GM12878 (cell line): Measurements from ENCODE around the gene RMI2. TPM values are rescaled to one million over a fixed set of nuclear protein-coding genes. Genes with fewer than 3 reads are reported as not detected.

Experiments
- ATAC-seq: fragments of 200-7000 bp; cut with Tn5 transposase; 3 replicates; pipeline ENCODE4 v1.9.1; 2020; ENCODE audit warnings: mild to moderate bottlenecking, moderate library complexity
- BruUV-seq: library from RNA; stranded (reverse); fragments of 400-500 nt; replicated peaks from 2 replicates; lab custom pipeline; 2021; lab: Mats Ljungman, UMichigan
- CTCF ChIA-PET: fragments of 300-600 bp; sonication (Branson Sonifier 250); formaldehyde crosslinking; extraction: SDS; loops from one replicate; lab custom pipeline; 2021; ENCODE audit warnings: inconsistent platforms; lab: Yijun Ruan, JAX
- POLR2A ChIA-PET: fragments of 350-600 bp; formaldehyde crosslinking; extraction: SDS; loops from one replicate; lab custom pipeline; 2021; ENCODE audit warnings: inconsistent platforms; lab: Charles Lee
- RAD21 ChIA-PET: fragments of 300-600 bp; sonication (Branson Sonifier 250); formaldehyde crosslinking; loops from one replicate; lab custom pipeline; 2023; ENCODE audit warnings: antibody characterized with exemption; ENCODE audit not compliant: unreplicated experiment; lab: Charles Lee
- SMC1A ChIA-PET: fragments of 300-600 bp; sonication (Branson Sonifier 250); formaldehyde crosslinking; loops from one replicate; lab custom pipeline; 2023; ENCODE audit not compliant: unreplicated experiment, uncharacterized antibody; lab: Charles Lee
- DNase-seq: peaks from one replicate; pipeline ENCODE4 v3.0.0-alpha.2; 2011; ENCODE audit warnings: low read depth, low spot score
- FAIRE-seq: peaks from 3 replicates; lab custom pipeline; 2011; peaks lifted over from hg19 to GRCh38; lab: Jason Lieb, UNC
- H2AFZ ChIP-seq: 2 replicates; pipeline ENCODE4 v1.6.0; 2011; ENCODE audit warnings: low read depth, low read length, control low read depth; ENCODE audit not compliant: control insufficient read depth
- H3K27ac ChIP-seq: 2 replicates; pipeline ENCODE4 v1.5.1; 2011; ENCODE audit warnings: control low read depth; ENCODE audit not compliant: control insufficient read depth, insufficient read depth
- H3K27me3 ChIP-seq, 2 experiments: replicated peaks in 1 of 2; 2 replicates each; pipeline versions ENCODE4 v1.6.0 to v1.6.1; 2011; ENCODE audit warnings: low read length in 1 of 2; ENCODE audit not compliant: control insufficient read depth in 2 of 2, insufficient read depth in 2 of 2
- H3K36me3 ChIP-seq, 2 experiments: 2 replicates each; pipeline ENCODE4 v1.5.1; 2011; ENCODE audit warnings: low read length in 1 of 2; ENCODE audit not compliant: control insufficient read depth in 2 of 2, insufficient read depth in 2 of 2
- H3K4me1 ChIP-seq: 2 replicates; pipeline ENCODE4 v1.6.1; 2011; ENCODE audit warnings: mild to moderate bottlenecking, low read length, moderate library complexity, mixed read lengths; ENCODE audit not compliant: control insufficient read depth, insufficient read depth
- H3K4me2 ChIP-seq: 2 replicates; pipeline ENCODE4 v1.6.0; 2011; ENCODE audit warnings: control low read depth; ENCODE audit not compliant: control insufficient read depth, insufficient read depth
- H3K4me3 ChIP-seq: fragments of 200-600 bp; sonication (generic); 2 replicates; pipeline ENCODE4 v1.5.1; 2016
- H3K79me2 ChIP-seq: 2 replicates; pipeline ENCODE4 v1.6.0; 2011; ENCODE audit warnings: low read length; ENCODE audit not compliant: control insufficient read depth, insufficient read depth
- H3K9ac ChIP-seq: 2 replicates; pipeline ENCODE4 v1.8.0; 2011; ENCODE audit warnings: low read length, control low read depth, mixed read lengths; ENCODE audit not compliant: control insufficient read depth, insufficient read depth
- H3K9me3 ChIP-seq: replicated peaks from 3 replicates; pipeline ENCODE4 v1.5.1; 2011; ENCODE audit warnings: mild to moderate bottlenecking, low read length; ENCODE audit not compliant: control insufficient read depth, insufficient read depth
- H4K20me1 ChIP-seq: 2 replicates; pipeline ENCODE4 v1.6.0; 2011; ENCODE audit not compliant: control insufficient read depth, insufficient read depth
- BACH1 ChIP-seq: fragments of 450-650 bp; IDR thresholded peaks from 2 replicates; pipeline ENCODE4 v1.6.1; 2017; ENCODE audit warnings: mild to moderate bottlenecking, borderline replicate concordance
- CREB1 ChIP-seq: IDR thresholded peaks from 2 replicates; pipeline ENCODE4 v1.6.1; 2012; ENCODE audit warnings: low read depth, mild to moderate bottlenecking, inconsistent platforms
- E2F8 ChIP-seq: fragments of 450-650 bp; IDR thresholded peaks from 2 replicates; pipeline ENCODE4 v1.6.1; 2018; ENCODE audit warnings: mild to moderate bottlenecking, low read depth, moderate library complexity; ENCODE audit not compliant: partially characterized antibody
- KAT2A ChIP-seq: conservative IDR thresholded peaks from 2 replicates; pipeline ENCODE4 v1.6.1; 2011; ENCODE audit warnings: low read depth, low read length; ENCODE audit not compliant: control insufficient read depth
- KDM1A ChIP-seq: fragments of 200-600 bp; sonication (generic); IDR thresholded peaks from 2 replicates; pipeline ENCODE4 v1.6.1; 2016; ENCODE audit warnings: borderline replicate concordance
- MEF2A ChIP-seq: IDR thresholded peaks from 2 replicates; pipeline ENCODE4 v1.6.1; 2011; ENCODE audit warnings: low read depth, mild to moderate bottlenecking, low read length, moderate library complexity; ENCODE audit not compliant: insufficient read depth
- MEF2B ChIP-seq: fragments of 450-650 bp; IDR thresholded peaks from 2 replicates; pipeline ENCODE4 v1.6.1; 2018; ENCODE audit warnings: mild to moderate bottlenecking, moderate library complexity; ENCODE audit not compliant: partially characterized antibody, poor library complexity, severe bottlenecking
- MLLT1 ChIP-seq: fragments of 450-650 bp; IDR thresholded peaks from 2 replicates; pipeline ENCODE4 v1.6.1; 2016; ENCODE audit warnings: mild to moderate bottlenecking
- NBN ChIP-seq: fragments of 450-650 bp; IDR thresholded peaks from 2 replicates; pipeline ENCODE4 v1.6.1; 2016
- PAX8 ChIP-seq: fragments of 450-650 bp; IDR thresholded peaks from 2 replicates; pipeline ENCODE4 v1.6.1; 2017; ENCODE audit warnings: mild to moderate bottlenecking, moderate library complexity
- RELA ChIP-seq: fragments of 450-650 bp; IDR thresholded peaks from 2 replicates; pipeline ENCODE4 v1.8.0; 2014; ENCODE audit warnings: borderline replicate concordance; ENCODE audit not compliant: partially characterized antibody
- SMC3 ChIP-seq: IDR thresholded peaks from 2 replicates; pipeline ENCODE4 v1.6.1; 2011; ENCODE audit warnings: low read length, improper control_type of control experiment, borderline replicate concordance
- SRF ChIP-seq, 2 experiments: IDR thresholded peaks; 2 replicates each; pipeline ENCODE4 v1.6.1; 2011; ENCODE audit warnings: low read depth in 2 of 2, low read length in 2 of 2, mild to moderate bottlenecking in 1 of 2, moderate library complexity in 1 of 2
- TCF7 ChIP-seq: IDR thresholded peaks from 2 replicates; pipeline ENCODE4 v1.6.1; 2014; ENCODE audit warnings: antibody characterized with exemption, borderline replicate concordance
- ZNF207 ChIP-seq: fragments of 450-650 bp; IDR thresholded peaks from 2 replicates; pipeline ENCODE4 v1.6.1; 2014; ENCODE audit warnings: antibody characterized with exemption, mild to moderate bottlenecking, borderline replicate concordance
- WGBS: methylation state at CpG from one replicate; pipeline ENCODE4 v1.1.6; 2016; ENCODE audit warnings: low lambda C conversion rate; ENCODE audit not compliant: insufficient replicate concordance, insufficient coverage; ENCODE audit errors: missing lambda C conversion rate; 5-methylcytosine and 5-hydroxymethylcytosine counted together
- in situ Hi-C: fragments of 300-500 bp; cut with MboI; formaldehyde crosslinking; loops from 9 replicates; pipeline ENCODE4 v1.14.3; 2018; ENCODE audit warnings: mixed read lengths
- intact Hi-C: fragments of 100-400 bp; cut with micrococcal nuclease; formaldehyde crosslinking; loops from one replicate; pipeline ENCODE4 v1.14.2; 2022; ENCODE audit not compliant: unreplicated experiment
- polyA plus RNA-seq, 11 experiments: library from polyadenylated mRNA; depleted of rRNA in 4 of 11; unstranded in 6 of 11; stranded (reverse) in 5 of 11; fragments of >200 nt; fragmentation: Nextera tagmentation in 4 of 11; fragmentation: Illumina TruSeq in 1 of 11; extraction: Ambion mirVana in 4 of 11; extraction: Trizol in 1 of 11; gene quantifications; 1 replicate in 1 of 11; 2 replicates in 10 of 11; pipeline versions ENCODE4 v1.2.1 to v1.2.3, GENCODE V29; 2011 to 2016; ENCODE audit warnings: inconsistent platforms in 2 of 11, missing spikeins in 2 of 11, low read depth in 1 of 11
- total RNA-seq, 4 experiments: library from RNA; depleted of rRNA in 3 of 4; stranded (reverse); fragments of >200 nt in 3 of 4; fragmentation: Illumina TruSeq in 1 of 4; extraction: Trizol in 1 of 4; gene quantifications; 2 replicates each; pipeline versions ENCODE4 v1.2.1 to v1.2.3, GENCODE V29; 2013 to 2021
- TF ChIP-seq, protein P1 (sequence below): fragments of 450-650 bp; IDR thresholded peaks from 2 replicates; pipeline ENCODE4 v1.6.1; 2017; ENCODE audit warnings: borderline replicate concordance

The RMI2 gene
- total and polyA plus RNA-seq, 10 of the 15 experiments (the other 5 are each of a cell fraction or from before 2014, with no cell fraction given) = 9.6 to 68.8 (median 32.1) TPM

GRCh38 chr16:11355862-11356261 is 10.6 kb downstream of the RMI2 start:
- peaks cover 2% of the 10 kb centered on the region; the same call in 1 of the 2 replicates for H3K79me2 ChIP-seq
- POLR2A ChIA-PET = interaction anchor here (0.7 to 7.8 kb wide), 15 partner anchors 10 to 391 kb away, joined by 3 to 60 read pairs (median 5); partner anchors contain the start of gene SOCS1
- no peaks in the 10 kb centered on the region for H3K9me3 ChIP-seq
- in situ Hi-C loops (no loop called here), intact Hi-C loops (loop anchor here (1.0 to 10.0 kb wide), 9 partner anchors 28 to 392 kb away; no protein-coding TSS in a partner anchor)
- peak; percentile 41 for FAIRE-seq
- H3K9ac ChIP-seq = peak overlapping the region; percentile 60
- WGBS = 22% methylated on average over 8 of the region's 8 CpGs
- peak overlapping the region; percentile 80 for H3K4me2 ChIP-seq
- DNase-seq = no peak
- H3K27ac ChIP-seq = peak overlapping the region; percentile 90
- H3K4me3 ChIP-seq = peak overlapping the region; percentile 47; the same call in 1 of the 2 replicates
- H3K27me3 ChIP-seq = no peaks in the 10 kb centered on the region
- ATAC-seq = peak; percentile 5
- RAD21 ChIA-PET = interaction anchor here (0.7 to 11.3 kb wide), 25 partner anchors 16 to 406 kb away, joined by 3 to 243 read pairs (median 5); partner anchors contain the start of gene SOCS1
- H3K36me3 ChIP-seq = no peaks in the 10 kb centered on the region
- CTCF ChIA-PET = interaction anchor here (0.7 to 8.6 kb wide), 33 partner anchors 9 to 401 kb away, joined by 3 to 170 read pairs (median 4); partner anchors contain the start of gene SOCS1
- BruUV-seq = no TSS peak
- H3K4me1 ChIP-seq = peaks cover 37% of the 10 kb centered on the region
- TF ChIP-seq, protein P1, sequence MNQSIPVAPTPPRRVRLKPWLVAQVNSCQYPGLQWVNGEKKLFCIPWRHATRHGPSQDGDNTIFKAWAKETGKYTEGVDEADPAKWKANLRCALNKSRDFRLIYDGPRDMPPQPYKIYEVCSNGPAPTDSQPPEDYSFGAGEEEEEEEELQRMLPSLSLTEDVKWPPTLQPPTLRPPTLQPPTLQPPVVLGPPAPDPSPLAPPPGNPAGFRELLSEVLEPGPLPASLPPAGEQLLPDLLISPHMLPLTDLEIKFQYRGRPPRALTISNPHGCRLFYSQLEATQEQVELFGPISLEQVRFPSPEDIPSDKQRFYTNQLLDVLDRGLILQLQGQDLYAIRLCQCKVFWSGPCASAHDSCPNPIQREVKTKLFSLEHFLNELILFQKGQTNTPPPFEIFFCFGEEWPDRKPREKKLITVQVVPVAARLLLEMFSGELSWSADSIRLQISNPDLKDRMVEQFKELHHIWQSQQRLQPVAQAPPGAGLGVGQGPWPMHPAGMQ = no peak
- TF ChIP-seq SRF (IDR thresholded peaks at IDR 0.05; ENCODE audit: low read depth in 2 of 2, low read length in 2 of 2) (no peak), E2F8 (peak; percentile 19), BACH1 (0 out of 2 replicates have a peak, but pooled peaks have one; percentile 10), MEF2A (0 out of 2 replicates have a peak, but pooled peaks have one; percentile 12), MLLT1 (0 out of 2 replicates have a peak, but pooled peaks have one; percentile 3), RELA (no peak), SMC3 (no peak), CREB1 (no peak), KAT2A (no peak), PAX8 (no peak), NBN (no peak), KDM1A (no peak), ZNF207 (no peak), TCF7 (peak; percentile 47; the same call in 1 of the 2 replicates), MEF2B (no peak)
- TF ChIP-seq, all 136 proteins: peak for 5
- SMC1A ChIA-PET = interaction anchor here (0.7 to 9.5 kb wide), 33 partner anchors 15 to 411 kb away, joined by 3 to 104 read pairs (median 4); partner anchors contain the start of genes CLEC16A and SOCS1
- Histone ChIP-seq H2AFZ (no peak overlapping the region), H4K20me1 (no peaks in the 10 kb centered on the region)
